Naive thymus-derived CD8-positive, alpha-beta T cell (primary cell): ENCODE measurements around the gene NUAK1. TPM values are rescaled to one million over a fixed set of nuclear protein-coding genes. Genes with fewer than 3 reads are reported as not detected.
A peak's percentile ranks its signal among the peaks of the same experiment; 100 is the strongest.

Source experiments
- ATAC-seq, 2 donors: fragments of 150-1000 bp; cut with Tn5 transposase in 1 of 2; sonication (Bioruptor Pico), chemical (Tn5 transposase) in 1 of 2; 1 replicate in 1 of 2; 2 replicates in 1 of 2; pipeline ENCODE4 v1.10.0; 2021; ENCODE audit warnings: mild to moderate bottlenecking in 2 of 2, moderate library complexity in 2 of 2
- POLR2A ChIA-PET: fragments of 350-600 bp; sonication (Branson Sonifier 250); formaldehyde crosslinking; loops from one replicate; lab custom pipeline; 2021; ENCODE audit warnings: antibody characterized with exemption; lab: Charles Lee
- DNase-seq, 10 donors: peaks; one replicate each; pipeline versions ENCODE4 v3.0.0 to v3.0.0-alpha.2; 2020 to 2022
- H3K27ac Mint-ChIP-seq, 10 donors: one replicate each; pipeline ENCODE4 v1.8.0; 2020 to 2022; ENCODE audit warnings: mild to moderate bottlenecking in 10 of 10, mixed read lengths in 10 of 10, moderate library complexity in 4 of 10, inconsistent platforms in 1 of 10
- H3K27me3 Mint-ChIP-seq, 5 donors: one replicate each; pipeline ENCODE4 v1.8.0; 2021 to 2022; ENCODE audit warnings: mixed read lengths in 5 of 5
- H3K36me3 Mint-ChIP-seq, 3 donors: one replicate each; pipeline ENCODE4 v1.8.0; 2020 to 2022; ENCODE audit warnings: mixed read lengths in 3 of 3, mild to moderate bottlenecking in 2 of 3, inconsistent platforms in 1 of 3
- H3K4me1 Mint-ChIP-seq, 4 donors: one replicate each; pipeline ENCODE4 v1.8.0; 2021 to 2022; ENCODE audit warnings: mixed read lengths in 4 of 4
- H3K4me3 Mint-ChIP-seq, 10 donors: one replicate each; pipeline ENCODE4 v1.8.0; 2020 to 2022; ENCODE audit warnings: mild to moderate bottlenecking in 10 of 10, mixed read lengths in 10 of 10, moderate library complexity in 6 of 10, inconsistent platforms in 1 of 10
- H3K9me3 Mint-ChIP-seq, 9 donors: one replicate each; pipeline ENCODE4 v1.8.0; 2020 to 2022; ENCODE audit warnings: mixed read lengths in 9 of 9, mild to moderate bottlenecking in 3 of 9, inconsistent platforms in 1 of 9, moderate library complexity in 1 of 9
- polyA plus RNA-seq, 3 donors: library from polyadenylated mRNA; unstranded; fragments of 300-500 nt; fragmentation: Illumina TruSeq; gene quantifications; one replicate each; pipeline ENCODE4 v1.2.3, GENCODE V29; 2021
- total RNA-seq, 8 experiments: library from RNA in 2 of 8; stranded (reverse) in 2 of 8; gene quantifications; one replicate each; pipeline ENCODE4 v1.2.3 and lab custom pipeline; 2021 to 2026

NUAK1 gene
- total and polyA plus RNA-seq, 5 experiments from 2014 or later = 0.08 TPM; not detected in 4

DNA sequence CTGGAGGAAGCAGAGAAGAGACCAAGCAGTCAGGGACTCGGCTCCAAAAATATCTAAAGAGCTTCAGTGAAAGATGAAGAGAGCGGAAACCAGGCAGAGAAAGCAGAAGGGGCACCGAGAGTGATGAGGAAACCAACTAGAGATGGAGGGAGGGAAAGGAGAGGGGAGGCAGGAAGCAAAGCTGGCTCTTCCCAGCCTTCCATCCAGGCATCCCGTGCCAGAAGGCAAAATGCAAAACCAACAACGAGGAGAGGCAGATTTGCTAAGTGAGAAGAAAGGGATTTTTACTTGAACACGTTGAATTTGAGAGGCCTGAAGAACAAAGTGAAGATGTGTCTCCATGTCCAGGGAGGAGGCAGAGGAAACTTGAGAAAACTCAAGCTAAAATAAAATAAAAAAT lies 90.1 kb downstream of the NUAK1 start:
- Mint-ChIP-seq H3K4me1 (no peaks in the 10 kb centered on the region), H3K9me3 (peaks cover 0 to 6% (median 0%) of the 10 kb centered on the region in 9 donors), H3K27me3 (peaks cover 8 to 43% (median 21%) of the 10 kb centered on the region in 5 donors), H3K27ac (no peak overlapping the region), H3K36me3 (no peaks in the 10 kb centered on the region), H3K4me3 (no peak overlapping the region)
- POLR2A ChIA-PET = no interaction called here
- no peak for ATAC-seq
- no peak for DNase-seq

- H3K4me3 Mint-ChIP-seq = no peak overlapping the region
- H3K27me3 Mint-ChIP-seq = peaks cover 9 to 43% (median 21%) of the 10 kb centered on the region in 5 donors
- H3K4me1 Mint-ChIP-seq = no peaks in the 10 kb centered on the region
- no peaks in the 10 kb centered on the region for H3K36me3 Mint-ChIP-seq
- DNase-seq (no peak), ATAC-seq (no peak)
- POLR2A ChIA-PET = no interaction called here
- H3K27ac Mint-ChIP-seq = no peak overlapping the region
- H3K9me3 Mint-ChIP-seq = peaks cover 0 to 6% (median 0%) of the 10 kb centered on the region in 9 donors
These were observed 90.7 kb downstream of the NUAK1 start for GRCh38 chr12:106048016-106048415.

DNA sequence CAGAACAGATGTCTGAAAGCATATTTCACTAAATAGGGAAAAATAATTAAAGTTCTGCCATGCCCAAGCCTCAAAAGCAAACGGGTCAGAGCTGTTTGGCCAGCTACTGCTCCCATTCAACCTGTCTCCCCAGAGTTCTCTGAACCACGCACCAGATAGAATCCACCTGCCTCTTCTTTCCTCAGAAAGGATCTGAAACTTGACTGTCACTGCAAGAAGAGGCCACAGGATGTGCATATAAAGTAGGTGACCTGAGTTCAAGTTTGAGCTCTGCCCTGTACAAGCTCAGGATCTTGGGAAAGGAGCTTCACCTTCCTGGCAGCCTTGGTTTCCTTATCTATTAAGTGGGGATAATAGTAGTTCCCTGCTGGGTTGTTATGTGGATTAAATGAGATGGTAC lies 91.8 kb downstream of the NUAK1 start:
- Mint-ChIP-seq H3K27me3 (peaks cover 11 to 43% (median 20%) of the 10 kb centered on the region in 5 donors), H3K4me1 (no peaks in the 10 kb centered on the region), H3K27ac (no peak overlapping the region), H3K9me3 (peaks cover 0 to 4% (median 0%) of the 10 kb centered on the region in 9 donors), H3K36me3 (no peaks in the 10 kb centered on the region), H3K4me3 (no peak overlapping the region)
- POLR2A ChIA-PET = no interaction called here
- DNase-seq (no peak), ATAC-seq (no peak)

DNA sequence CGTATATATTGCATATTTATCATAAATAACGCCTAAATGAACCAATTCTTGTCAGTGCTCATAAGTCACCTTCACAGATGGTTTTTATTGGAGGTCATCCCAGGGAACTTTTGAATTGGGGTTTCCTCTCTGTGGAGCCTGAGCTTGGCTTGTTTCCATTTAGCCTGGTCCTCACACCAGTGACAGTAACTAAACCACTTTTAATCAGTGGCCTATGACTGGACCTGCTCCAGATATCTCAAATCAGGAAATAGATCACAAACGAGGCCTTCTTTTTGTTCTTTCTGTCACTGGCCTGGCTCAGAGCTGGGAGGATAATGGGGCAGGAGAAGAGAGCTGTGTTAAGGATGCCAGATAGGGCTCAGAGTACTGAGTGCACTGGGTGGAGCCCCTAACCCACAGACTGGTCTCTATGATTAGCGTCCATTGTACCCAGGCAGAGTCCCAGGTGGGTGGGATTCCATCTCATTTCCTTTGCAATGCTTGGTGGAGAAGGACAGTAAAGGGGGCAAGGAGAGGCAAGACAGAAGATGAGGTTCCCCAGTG lies 92.4 kb downstream of the NUAK1 start:
- ATAC-seq = no peak
- no peak overlapping the region for H3K4me3 Mint-ChIP-seq
- peak overlapping the region in 1 of 10 donors; percentile 18 for H3K27ac Mint-ChIP-seq
- no peaks in the 10 kb centered on the region for H3K36me3 Mint-ChIP-seq
- POLR2A ChIA-PET = no interaction called here
- H3K9me3 Mint-ChIP-seq = no peaks in the 10 kb centered on the region
- H3K4me1 Mint-ChIP-seq = no peaks in the 10 kb centered on the region
- H3K27me3 Mint-ChIP-seq = peaks cover 11 to 39% (median 17%) of the 10 kb centered on the region in 5 donors
- DNase-seq = no peak

- Mint-ChIP-seq H3K4me3 (no peak overlapping the region), H3K4me1 (no peaks in the 10 kb centered on the region), H3K27ac (no peak overlapping the region), H3K9me3 (no peaks in the 10 kb centered on the region), H3K36me3 (no peaks in the 10 kb centered on the region), H3K27me3 (peaks cover 12 to 37% (median 19%) of the 10 kb centered on the region in 5 donors)
- POLR2A ChIA-PET = no interaction called here
- DNase-seq (no peak), ATAC-seq (no peak)
These were observed 93.5 kb downstream of the NUAK1 start for GRCh38 chr12:106045251-106045674.

GRCh38 chr12:106044773-106045172 lies 94.0 kb downstream of the NUAK1 start:
- POLR2A ChIA-PET = no interaction called here
- DNase-seq (no peak), ATAC-seq (no peak)
- H3K4me3 Mint-ChIP-seq = no peak overlapping the region
- no peak overlapping the region for H3K27ac Mint-ChIP-seq
- H3K9me3 Mint-ChIP-seq = no peaks in the 10 kb centered on the region
- H3K36me3 Mint-ChIP-seq = no peaks in the 10 kb centered on the region
- H3K4me1 Mint-ChIP-seq = no peaks in the 10 kb centered on the region
- H3K27me3 Mint-ChIP-seq = peaks cover 12 to 32% (median 18%) of the 10 kb centered on the region in 5 donors

GRCh38 chr12:106042037-106042436 lies 96.7 kb downstream of the NUAK1 start:
- no peaks in the 10 kb centered on the region for H3K36me3 Mint-ChIP-seq
- H3K27me3 Mint-ChIP-seq = peaks cover 5 to 22% (median 16%) of the 10 kb centered on the region in 5 donors
- peaks cover 0 to 4% (median 0%) of the 10 kb centered on the region in 9 donors for H3K9me3 Mint-ChIP-seq
- no peaks in the 10 kb centered on the region for H3K4me1 Mint-ChIP-seq
- ATAC-seq = no peak
- no peak for DNase-seq
- H3K4me3 Mint-ChIP-seq = no peak overlapping the region
- H3K27ac Mint-ChIP-seq = no peak overlapping the region
- POLR2A ChIA-PET = no interaction called here

GRCh38 chr12:106040521-106040920 lies 98.2 kb downstream of the NUAK1 start:
- ATAC-seq (no peak), DNase-seq (no peak)
- Mint-ChIP-seq H3K4me1 (no peaks in the 10 kb centered on the region), H3K27me3 (peaks cover 5 to 22% (median 16%) of the 10 kb centered on the region in 5 donors), H3K4me3 (no peak overlapping the region), H3K27ac (no peak overlapping the region), H3K36me3 (no peaks in the 10 kb centered on the region), H3K9me3 (peaks cover 0 to 8% (median 0%) of the 10 kb centered on the region in 9 donors)
- POLR2A ChIA-PET = no interaction called here

DNA sequence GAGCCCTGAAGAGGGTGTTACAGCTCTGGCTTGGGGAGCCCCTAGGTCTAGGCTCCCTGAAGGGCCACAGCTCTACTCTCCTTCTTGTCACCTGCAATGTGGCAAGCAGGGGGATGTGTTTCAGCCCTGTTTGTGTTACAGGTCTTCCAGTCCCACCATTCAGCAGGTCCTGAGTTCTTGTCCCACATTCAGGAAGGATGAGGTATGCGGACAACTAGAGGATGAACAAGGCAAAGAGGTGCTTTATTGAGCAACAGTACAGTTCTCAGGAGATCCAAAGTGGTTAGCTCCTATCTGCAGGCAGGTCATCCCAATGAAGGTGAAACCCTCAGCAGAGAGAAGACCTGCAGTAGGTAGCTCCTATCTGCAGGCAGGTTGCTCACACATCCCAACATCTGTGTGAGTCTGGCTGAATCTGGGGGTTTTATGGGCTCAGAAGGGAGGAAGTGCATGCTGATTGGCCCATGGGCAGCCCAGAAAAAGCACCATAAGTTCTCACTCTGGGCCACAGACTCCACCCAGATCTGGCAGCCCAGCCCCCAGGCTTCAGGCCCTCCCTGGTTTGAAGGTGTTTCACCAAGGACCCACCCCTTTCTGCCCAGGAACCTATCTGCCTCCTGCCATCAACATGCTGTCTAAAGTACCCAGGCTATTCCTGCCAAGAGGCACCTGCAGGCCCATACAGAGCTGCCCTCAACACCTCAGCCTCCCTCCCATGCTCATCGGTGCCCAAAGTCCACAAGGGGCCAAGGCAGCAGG lies 98.9 kb downstream of the NUAK1 start:
- H3K9me3 Mint-ChIP-seq = peaks cover 0 to 8% (median 0%) of the 10 kb centered on the region in 9 donors
- ATAC-seq (no peak), DNase-seq (no peak)
- POLR2A ChIA-PET = no interaction called here
- H3K4me3 Mint-ChIP-seq = no peak overlapping the region
- H3K36me3 Mint-ChIP-seq = no peaks in the 10 kb centered on the region
- H3K27ac Mint-ChIP-seq = no peak overlapping the region
- peaks cover 5 to 22% (median 16%) of the 10 kb centered on the region in 5 donors for H3K27me3 Mint-ChIP-seq
- no peaks in the 10 kb centered on the region for H3K4me1 Mint-ChIP-seq

- H3K9me3 Mint-ChIP-seq = peaks cover 0 to 8% (median 0%) of the 10 kb centered on the region in 9 donors
- no peak overlapping the region for H3K4me3 Mint-ChIP-seq
- POLR2A ChIA-PET = no interaction called here
- peaks cover 5 to 22% (median 16%) of the 10 kb centered on the region in 5 donors for H3K27me3 Mint-ChIP-seq
- no peak overlapping the region for H3K27ac Mint-ChIP-seq
- no peak for DNase-seq
- no peaks in the 10 kb centered on the region for H3K36me3 Mint-ChIP-seq
- ATAC-seq = no peak
- no peaks in the 10 kb centered on the region for H3K4me1 Mint-ChIP-seq
These were observed 99.5 kb downstream of the NUAK1 start for GRCh38 chr12:106039242-106039641.

DNA sequence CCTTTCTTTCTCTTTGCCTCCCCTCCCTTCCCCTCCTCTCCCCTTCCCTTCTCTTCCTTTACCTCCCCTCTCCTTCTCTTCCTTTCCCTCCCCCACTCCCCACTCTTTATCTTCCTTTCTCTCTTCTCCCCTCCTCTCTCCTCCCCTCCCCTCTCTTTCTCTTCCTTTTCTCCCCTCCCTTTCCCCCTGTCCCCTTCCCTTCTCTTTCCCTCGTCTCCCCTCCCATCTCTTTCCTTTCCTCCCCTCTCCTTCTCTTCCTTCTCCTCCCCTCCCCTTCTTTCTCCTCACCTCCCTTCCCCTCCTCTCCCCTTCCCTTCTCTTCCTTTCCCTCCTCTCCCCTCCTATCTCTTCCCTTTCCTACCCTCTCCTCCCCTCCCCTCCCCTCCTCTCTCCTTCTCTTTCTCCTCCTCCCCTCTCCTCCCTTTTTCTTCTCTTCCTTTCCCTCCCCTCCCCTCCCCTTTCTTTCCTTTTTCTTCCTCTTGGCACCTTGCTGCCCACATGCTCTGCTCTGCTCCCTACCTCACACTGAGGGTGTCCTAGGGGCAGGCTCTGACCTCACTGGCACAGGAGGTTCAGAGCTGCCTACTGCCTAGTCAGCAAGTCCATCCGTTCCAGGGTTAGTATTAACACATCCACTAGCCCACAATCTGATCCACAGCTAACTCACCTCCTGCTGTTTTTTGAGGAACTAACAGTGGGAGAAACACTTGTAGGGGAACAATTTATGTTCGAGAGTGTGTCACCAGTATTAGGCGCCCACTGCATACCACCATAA lies 101.0 kb downstream of the NUAK1 start:
- Mint-ChIP-seq H3K27ac (peak overlapping the region in 1 of 10 donors; percentile 31), H3K9me3 (peaks cover 0 to 8% (median 0%) of the 10 kb centered on the region in 9 donors), H3K27me3 (peaks cover 5 to 22% (median 16%) of the 10 kb centered on the region in 5 donors), H3K4me1 (no peaks in the 10 kb centered on the region), H3K4me3 (no peak overlapping the region), H3K36me3 (no peaks in the 10 kb centered on the region)
- DNase-seq = no peak
- POLR2A ChIA-PET = no interaction called here
- ATAC-seq = no peak

- POLR2A ChIA-PET = no interaction called here
- Mint-ChIP-seq H3K4me1 (no peaks in the 10 kb centered on the region), H3K27ac (no peak overlapping the region), H3K27me3 (peaks cover 1 to 12% (median 9%) of the 10 kb centered on the region in 5 donors), H3K36me3 (no peaks in the 10 kb centered on the region), H3K9me3 (peaks cover 0 to 8% (median 0%) of the 10 kb centered on the region in 9 donors), H3K4me3 (no peak overlapping the region)
- ATAC-seq (no peak), DNase-seq (no peak)
These were observed 103.3 kb downstream of the NUAK1 start for GRCh38 chr12:106035421-106035820.

GRCh38 chr12:106034316-106034715 lies 104.4 kb downstream of the NUAK1 start:
- ATAC-seq = no peak
- H3K4me1 Mint-ChIP-seq = no peaks in the 10 kb centered on the region

More at GRCh38 chr12:106034316-106034715, 104.4 kb downstream of the NUAK1 start:
- Mint-ChIP-seq H3K9me3 (peaks cover 0 to 8% (median 0%) of the 10 kb centered on the region in 9 donors), H3K36me3 (no peaks in the 10 kb centered on the region), H3K27me3 (peaks cover 1 to 12% (median 10%) of the 10 kb centered on the region in 5 donors), H3K4me3 (no peak overlapping the region), H3K27ac (no peak overlapping the region)
- POLR2A ChIA-PET = no interaction called here
- no peak for DNase-seq
